ENCODE data around the gene KDM4C. TPM values are rescaled to one million over a fixed set of nuclear protein-coding genes. Genes with fewer than 3 reads are reported as not detected.
A peak's percentile ranks its signal among the peaks of the same experiment; 100 is the strongest.

Gene KDM4C
- total and polyA plus RNA-seq, 2 donors, result 16.3 to 66.1 TPM

GRCh38 chr9:6917162-6917561 lies 159.4 kb downstream of the KDM4C start:
- DNase-seq (ENCODE audit: extremely low spot score), result no peak
- no peaks in the 10 kb centered on the region for H3K4me1 ChIP-seq (ENCODE audit: insufficient read depth)
- H3K4me3 ChIP-seq (ENCODE audit: low read depth, low read length), result no peak overlapping the region
- no peak overlapping the region for H3K27ac ChIP-seq (ENCODE audit: low read depth)
- H3K36me3 ChIP-seq (ENCODE audit: insufficient read depth), result no peaks in the 10 kb centered on the region

- H3K4me1 ChIP-seq (ENCODE audit: insufficient read depth), result no peaks in the 10 kb centered on the region
- H3K4me3 ChIP-seq (ENCODE audit: low read depth, low read length), result no peak overlapping the region
- no peak for DNase-seq (ENCODE audit: extremely low spot score)
- H3K27ac ChIP-seq (ENCODE audit: low read depth), result no peak overlapping the region
- H3K36me3 ChIP-seq (ENCODE audit: insufficient read depth), result no peaks in the 10 kb centered on the region
These were observed 162.3 kb downstream of the KDM4C start for GRCh38 chr9:6920041-6920440.

- Histone ChIP-seq H3K27ac (ENCODE audit: low read depth) (no peak overlapping the region), H3K36me3 (ENCODE audit: insufficient read depth) (no peaks in the 10 kb centered on the region), H3K4me3 (ENCODE audit: low read depth, low read length) (no peak overlapping the region), H3K4me1 (ENCODE audit: insufficient read depth) (peaks cover 2% of the 10 kb centered on the region)
- 82% methylated on average over 5 of the region's 5 CpGs for WGBS
- DNase-seq (ENCODE audit: extremely low spot score), result no peak
These were observed 163.5 kb downstream of the KDM4C start for GRCh38 chr9:6921315-6921714.

- Histone ChIP-seq H3K27ac (ENCODE audit: low read depth) (no peak overlapping the region), H3K36me3 (ENCODE audit: insufficient read depth) (no peaks in the 10 kb centered on the region), H3K4me1 (ENCODE audit: insufficient read depth) (peaks cover 2% of the 10 kb centered on the region), H3K4me3 (ENCODE audit: low read depth, low read length) (no peak overlapping the region)
- no peak for DNase-seq (ENCODE audit: extremely low spot score)
- WGBS, result 89% methylated on average over 2 of the region's 2 CpGs
These were observed 164.4 kb downstream of the KDM4C start for GRCh38 chr9:6922124-6922676.

GRCh38 chr9:6922680-6923079 lies 164.9 kb downstream of the KDM4C start:
- WGBS, result 93% methylated on average over 2 of the region's 2 CpGs
- H3K4me1 ChIP-seq (ENCODE audit: insufficient read depth), result peaks cover 2% of the 10 kb centered on the region
- H3K27ac ChIP-seq (ENCODE audit: low read depth), result no peak overlapping the region

GRCh38 chr9:6923086-6923485 lies 165.3 kb downstream of the KDM4C start:
- Histone ChIP-seq H3K36me3 (ENCODE audit: insufficient read depth) (no peaks in the 10 kb centered on the region), H3K27ac (ENCODE audit: low read depth) (no peak overlapping the region), H3K4me3 (ENCODE audit: low read depth, low read length) (no peak overlapping the region), H3K4me1 (ENCODE audit: insufficient read depth) (peaks cover 2% of the 10 kb centered on the region)
- 89% methylated on average over 5 of the region's 5 CpGs for WGBS
- DNase-seq (ENCODE audit: extremely low spot score), result no peak

More at GRCh38 chr9:6922680-6923079, 164.9 kb downstream of the KDM4C start:
- H3K4me3 ChIP-seq (ENCODE audit: low read depth, low read length), result no peak overlapping the region
- DNase-seq (ENCODE audit: extremely low spot score), result peak; percentile 10
- no peaks in the 10 kb centered on the region for H3K36me3 ChIP-seq (ENCODE audit: insufficient read depth)

- H3K36me3 ChIP-seq (ENCODE audit: insufficient read depth), result no peaks in the 10 kb centered on the region
- peaks cover 2% of the 10 kb centered on the region for H3K4me1 ChIP-seq (ENCODE audit: insufficient read depth)
- no peak for DNase-seq (ENCODE audit: extremely low spot score)
- no peak overlapping the region for H3K27ac ChIP-seq (ENCODE audit: low read depth)
- no peak overlapping the region for H3K4me3 ChIP-seq (ENCODE audit: low read depth, low read length)
- 71% methylated on average over 3 of the region's 3 CpGs for WGBS
These were observed 166.4 kb downstream of the KDM4C start for GRCh38 chr9:6924149-6924548.

GRCh38 chr9:6924988-6925563 lies 167.3 kb downstream of the KDM4C start:
- H3K36me3 ChIP-seq (ENCODE audit: insufficient read depth), result no peaks in the 10 kb centered on the region
- no peak overlapping the region for H3K4me3 ChIP-seq (ENCODE audit: low read depth, low read length)
- DNase-seq (ENCODE audit: extremely low spot score), result no peak
- no peak overlapping the region for H3K27ac ChIP-seq (ENCODE audit: low read depth)
- 79% methylated on average over 8 of the region's 8 CpGs for whole genome bisulfite sequencing
- peaks cover 2% of the 10 kb centered on the region for H3K4me1 ChIP-seq (ENCODE audit: insufficient read depth)

- Histone ChIP-seq H3K36me3 (ENCODE audit: insufficient read depth) (no peaks in the 10 kb centered on the region), H3K4me1 (ENCODE audit: insufficient read depth) (peaks cover 2% of the 10 kb centered on the region), H3K4me3 (ENCODE audit: low read depth, low read length) (no peak overlapping the region), H3K27ac (ENCODE audit: low read depth) (no peak overlapping the region)
- WGBS, result 87% methylated on average over 12 of the region's 12 CpGs
- DNase-seq (ENCODE audit: extremely low spot score), result no peak
These were observed 168.1 kb downstream of the KDM4C start for GRCh38 chr9:6925836-6926235.

- no peak overlapping the region for H3K4me3 ChIP-seq (ENCODE audit: low read depth, low read length)
- peaks cover 2% of the 10 kb centered on the region for H3K4me1 ChIP-seq (ENCODE audit: insufficient read depth)
- 80% methylated on average over 4 of the region's 4 CpGs for WGBS
- no peaks in the 10 kb centered on the region for H3K36me3 ChIP-seq (ENCODE audit: insufficient read depth)
- H3K27ac ChIP-seq (ENCODE audit: low read depth), result no peak overlapping the region
- DNase-seq (ENCODE audit: extremely low spot score), result no peak
These were observed 168.7 kb downstream of the KDM4C start for GRCh38 chr9:6926436-6926835.

- Histone ChIP-seq H3K4me1 (ENCODE audit: insufficient read depth) (peaks cover 2% of the 10 kb centered on the region), H3K4me3 (ENCODE audit: low read depth, low read length) (no peak overlapping the region), H3K36me3 (ENCODE audit: insufficient read depth) (no peaks in the 10 kb centered on the region), H3K27ac (ENCODE audit: low read depth) (no peak overlapping the region)
- 93% methylated on average over 1 of the region's 1 CpG for WGBS
- no peak for DNase-seq (ENCODE audit: extremely low spot score)
These were observed 170.1 kb downstream of the KDM4C start for GRCh38 chr9:6927838-6928237.

- H3K4me1 ChIP-seq (ENCODE audit: insufficient read depth), result peaks cover 2% of the 10 kb centered on the region
- 95% methylated on average over 2 of the region's 2 CpGs for WGBS
- H3K27ac ChIP-seq (ENCODE audit: low read depth), result no peak overlapping the region
- no peak for DNase-seq (ENCODE audit: extremely low spot score)
- no peak overlapping the region for H3K4me3 ChIP-seq (ENCODE audit: low read depth, low read length)
- H3K36me3 ChIP-seq (ENCODE audit: insufficient read depth), result no peaks in the 10 kb centered on the region
These were observed 171.1 kb downstream of the KDM4C start for GRCh38 chr9:6928863-6929262.

GRCh38 chr9:6929441-6930215 lies 171.9 kb downstream of the KDM4C start:
- H3K4me1 ChIP-seq (ENCODE audit: insufficient read depth), result peaks cover 2% of the 10 kb centered on the region
- no peak overlapping the region for H3K27ac ChIP-seq (ENCODE audit: low read depth)
- DNase-seq (ENCODE audit: extremely low spot score), result no peak
- H3K4me3 ChIP-seq (ENCODE audit: low read depth, low read length), result no peak overlapping the region
- 76% methylated on average over 3 of the region's 3 CpGs for WGBS
- no peaks in the 10 kb centered on the region for H3K36me3 ChIP-seq (ENCODE audit: insufficient read depth)

GRCh38 chr9:6930827-6931226 lies 173.1 kb downstream of the KDM4C start:
- no peaks in the 10 kb centered on the region for H3K36me3 ChIP-seq (ENCODE audit: insufficient read depth)
- no peak for DNase-seq (ENCODE audit: extremely low spot score)
- H3K27ac ChIP-seq (ENCODE audit: low read depth), result no peak overlapping the region
- H3K4me1 ChIP-seq (ENCODE audit: insufficient read depth), result peaks cover 2% of the 10 kb centered on the region
- H3K4me3 ChIP-seq (ENCODE audit: low read depth, low read length), result no peak overlapping the region

Data from urinary bladder (tissue), 4 donors.